BE2C (cell line): ENCODE results near the gene PGLYRP2.

ENCODE experiments used
- DNase-seq: peaks from one replicate; pipeline ENCODE4 v3.0.0-alpha.2; 2020
- H3K27me3 ChIP-seq: fragments of 250-450 bp; sonication (Bioruptor Pico); 2 replicates; pipeline ENCODE4 v1.5.1; 2020; ENCODE audit warnings: mild to moderate bottlenecking
- H3K36me3 ChIP-seq: fragments of 250-450 bp; sonication (Bioruptor Pico); 2 replicates; pipeline ENCODE4 v1.5.1; 2020; ENCODE audit warnings: mild to moderate bottlenecking
- H3K4me1 ChIP-seq: fragments of 250-450 bp; sonication (Bioruptor Pico); 2 replicates; pipeline ENCODE4 v1.5.1; 2020
- H3K4me3 ChIP-seq: 2 replicates; pipeline ENCODE4 v1.5.1; 2011; ENCODE audit warnings: low read depth, low read length
- H3K9me3 ChIP-seq: fragments of 250-450 bp; sonication (Bioruptor Pico); 2 replicates; pipeline ENCODE4 v1.5.1; 2020
- TF ChIP-seq, protein P1 (sequence below): IDR thresholded peaks from 2 replicates; pipeline ENCODE4 v1.5.1; 2012; ENCODE audit warnings: mild to moderate bottlenecking, low read depth, low read length

PGLYRP2 gene

DNA sequence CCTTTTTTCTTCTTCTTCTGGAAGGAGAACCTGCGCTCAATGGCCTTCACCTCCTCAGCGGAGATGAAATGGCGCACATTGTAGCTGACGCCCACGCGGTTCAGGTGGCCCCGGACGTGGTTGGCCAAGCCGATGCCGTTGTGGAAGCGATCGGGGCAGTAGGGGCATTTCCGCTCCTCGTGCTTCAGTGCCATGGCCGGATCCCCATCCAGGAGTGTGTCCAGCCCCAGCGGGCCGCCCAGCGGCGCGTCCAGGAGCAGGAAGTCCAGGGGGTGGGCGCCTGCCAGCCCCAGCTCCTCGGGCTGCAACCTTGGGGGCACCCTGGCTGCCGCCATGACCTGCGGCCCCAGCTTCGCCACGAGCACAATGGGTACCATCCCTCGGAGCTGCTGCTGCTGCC lies 40.7 kb downstream of the PGLYRP2 start:
- H3K4me3 ChIP-seq = no peak overlapping the region
- no peaks in the 10 kb centered on the region for H3K36me3 ChIP-seq
- H3K27me3 ChIP-seq = no peaks in the 10 kb centered on the region
- no peaks in the 10 kb centered on the region for H3K9me3 ChIP-seq
- no peak for DNase-seq
- no peaks in the 10 kb centered on the region for H3K4me1 ChIP-seq
- TF ChIP-seq, protein P1, sequence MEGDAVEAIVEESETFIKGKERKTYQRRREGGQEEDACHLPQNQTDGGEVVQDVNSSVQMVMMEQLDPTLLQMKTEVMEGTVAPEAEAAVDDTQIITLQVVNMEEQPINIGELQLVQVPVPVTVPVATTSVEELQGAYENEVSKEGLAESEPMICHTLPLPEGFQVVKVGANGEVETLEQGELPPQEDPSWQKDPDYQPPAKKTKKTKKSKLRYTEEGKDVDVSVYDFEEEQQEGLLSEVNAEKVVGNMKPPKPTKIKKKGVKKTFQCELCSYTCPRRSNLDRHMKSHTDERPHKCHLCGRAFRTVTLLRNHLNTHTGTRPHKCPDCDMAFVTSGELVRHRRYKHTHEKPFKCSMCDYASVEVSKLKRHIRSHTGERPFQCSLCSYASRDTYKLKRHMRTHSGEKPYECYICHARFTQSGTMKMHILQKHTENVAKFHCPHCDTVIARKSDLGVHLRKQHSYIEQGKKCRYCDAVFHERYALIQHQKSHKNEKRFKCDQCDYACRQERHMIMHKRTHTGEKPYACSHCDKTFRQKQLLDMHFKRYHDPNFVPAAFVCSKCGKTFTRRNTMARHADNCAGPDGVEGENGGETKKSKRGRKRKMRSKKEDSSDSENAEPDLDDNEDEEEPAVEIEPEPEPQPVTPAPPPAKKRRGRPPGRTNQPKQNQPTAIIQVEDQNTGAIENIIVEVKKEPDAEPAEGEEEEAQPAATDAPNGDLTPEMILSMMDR = no peak

DNA sequence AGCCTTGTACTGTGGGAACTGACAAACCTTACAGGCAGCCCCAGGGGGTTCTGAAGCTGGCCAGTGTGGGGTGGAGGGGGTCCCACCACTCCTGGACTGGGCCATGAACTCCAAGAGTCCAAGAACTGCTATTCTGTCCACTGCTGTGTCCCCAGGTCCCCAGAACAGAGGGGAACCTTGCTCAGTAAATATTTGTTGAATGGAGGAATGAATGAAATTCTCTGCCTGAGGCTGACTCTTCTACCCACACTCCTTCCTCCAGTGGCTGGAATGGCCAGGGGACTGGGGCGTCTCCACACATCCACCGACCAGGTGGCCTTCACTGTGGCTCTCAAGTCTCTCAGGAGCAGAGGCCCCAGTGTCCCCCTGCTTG lies 41.2 kb downstream of the PGLYRP2 start:
- Histone ChIP-seq H3K9me3 (no peaks in the 10 kb centered on the region), H3K36me3 (no peaks in the 10 kb centered on the region), H3K27me3 (no peaks in the 10 kb centered on the region), H3K4me3 (no peak overlapping the region), H3K4me1 (no peaks in the 10 kb centered on the region)
- DNase-seq = no peak
- TF ChIP-seq, protein P1 = no peak

DNA sequence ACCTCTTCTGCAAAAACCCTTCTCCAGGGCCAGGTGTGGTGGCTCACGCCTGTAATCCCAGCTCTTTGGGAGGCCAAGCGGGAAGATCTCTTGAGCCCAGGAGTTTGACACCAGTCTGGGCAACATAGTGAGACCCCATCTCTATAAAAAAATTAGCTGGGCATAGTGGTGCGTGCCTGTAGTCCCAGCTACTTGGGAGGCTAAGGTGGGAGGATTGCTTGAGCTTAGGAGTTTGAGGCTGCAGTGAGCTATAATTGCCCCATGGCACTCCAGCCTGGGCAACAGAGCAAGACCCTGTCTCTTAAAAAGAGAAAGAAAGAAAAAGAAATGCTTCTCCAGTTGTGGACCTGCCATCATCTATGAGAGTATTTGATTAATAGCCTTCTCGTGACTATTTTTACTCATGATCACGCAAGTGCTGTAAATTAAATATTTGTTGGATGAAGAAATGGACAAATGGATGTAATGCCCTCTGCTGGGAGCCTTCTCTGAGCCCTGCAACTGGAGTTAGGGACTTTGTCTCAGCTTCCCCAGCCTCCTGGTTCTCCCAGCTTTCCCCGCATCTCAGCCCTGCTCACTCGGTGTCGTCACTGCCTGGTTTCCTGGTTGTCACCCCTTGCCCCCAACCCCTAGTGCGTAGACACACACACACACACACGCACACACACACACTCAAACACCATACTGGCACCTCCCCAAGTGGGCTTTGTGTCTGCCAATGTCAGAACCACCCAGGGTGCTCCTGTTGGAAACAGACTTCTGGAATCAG lies 41.8 kb downstream of the PGLYRP2 start:
- Histone ChIP-seq H3K9me3 (no peaks in the 10 kb centered on the region), H3K36me3 (no peaks in the 10 kb centered on the region), H3K4me1 (no peaks in the 10 kb centered on the region), H3K4me3 (no peak overlapping the region), H3K27me3 (no peaks in the 10 kb centered on the region)
- no peak for DNase-seq
- TF ChIP-seq, protein P1 = 0 out of 2 replicates have a peak, but pooled peaks have one; percentile 6

DNA sequence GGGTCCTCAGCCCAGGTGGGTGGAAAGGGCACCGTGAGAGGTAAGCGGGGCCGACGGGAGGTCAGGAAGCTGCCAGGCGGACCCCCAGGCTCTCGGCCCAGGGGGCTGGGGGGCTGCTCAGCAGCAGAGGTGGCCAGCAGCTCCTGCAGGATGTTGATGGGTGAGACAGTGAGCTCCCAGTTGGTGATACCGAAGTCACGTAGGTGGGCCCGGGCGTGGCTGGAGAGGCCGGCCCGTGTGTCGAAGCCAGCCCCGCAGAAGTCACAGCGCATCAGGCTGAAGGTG lies 42.5 kb downstream of the PGLYRP2 start:
- no peak for DNase-seq
- H3K9me3 ChIP-seq = no peaks in the 10 kb centered on the region
- H3K27me3 ChIP-seq = no peaks in the 10 kb centered on the region

DNA sequence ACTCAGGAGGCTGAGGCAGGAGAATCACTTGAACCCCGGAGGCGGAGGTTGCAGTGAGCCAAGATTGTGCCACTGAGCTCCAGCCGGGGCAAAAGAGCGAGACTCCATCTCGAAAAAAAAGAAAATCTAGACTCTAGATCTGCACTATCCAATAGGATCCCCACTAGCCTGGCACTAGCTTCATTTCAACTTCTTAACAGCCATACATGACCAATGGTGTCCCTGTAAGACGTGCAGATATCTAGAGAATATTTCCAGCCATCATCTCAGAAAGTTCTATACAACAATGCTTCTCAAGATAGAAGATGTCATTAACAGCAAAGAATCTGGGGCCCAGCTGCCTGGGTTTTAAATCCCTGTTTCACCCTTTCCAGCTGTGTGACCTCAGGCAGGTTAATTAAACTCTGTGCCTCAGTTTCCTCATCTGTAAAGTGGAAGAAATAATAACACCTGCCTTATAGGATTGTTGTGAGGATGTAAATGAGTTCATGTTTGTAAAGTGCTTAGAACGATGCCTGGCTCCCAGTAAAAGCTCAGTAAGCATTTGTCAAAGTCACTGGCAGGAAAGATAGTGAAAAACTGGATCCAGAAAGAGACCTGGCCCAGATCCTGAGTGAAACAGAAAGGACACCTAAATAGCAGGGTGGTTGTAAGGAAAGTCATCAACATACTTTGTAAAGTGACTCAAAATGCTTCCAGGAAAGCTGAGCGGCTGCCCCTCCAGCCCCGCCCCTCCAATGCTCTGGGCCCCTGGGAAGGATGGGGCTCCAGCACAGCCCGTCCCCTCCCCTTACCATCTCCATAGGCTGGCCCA lies 43.1 kb downstream of the PGLYRP2 start:
- no peaks in the 10 kb centered on the region for H3K27me3 ChIP-seq
- peaks cover under 1% of the 10 kb centered on the region for H3K36me3 ChIP-seq
- no peak overlapping the region for H3K4me3 ChIP-seq
- no peak for DNase-seq
- no peaks in the 10 kb centered on the region for H3K9me3 ChIP-seq
- peaks cover 3% of the 10 kb centered on the region for H3K4me1 ChIP-seq
- TF ChIP-seq, protein P1 = no peak

More for the DNA sequence above, 42.5 kb downstream of the PGLYRP2 start:
- H3K36me3 ChIP-seq = no peaks in the 10 kb centered on the region
- no peaks in the 10 kb centered on the region for H3K4me1 ChIP-seq
- no peak overlapping the region for H3K4me3 ChIP-seq
- TF ChIP-seq, protein P1 = no peak

- H3K36me3 ChIP-seq = peaks cover 26% of the 10 kb centered on the region
- no peaks in the 10 kb centered on the region for H3K9me3 ChIP-seq
- H3K27me3 ChIP-seq = no peaks in the 10 kb centered on the region
- no peak for DNase-seq
- TF ChIP-seq, protein P1 = no peak
- H3K4me3 ChIP-seq = peak overlapping the region; percentile 62
- H3K4me1 ChIP-seq = peaks cover 4% of the 10 kb centered on the region
Measured at GRCh38 chr19:15433519-15434069, 45.7 kb downstream of the PGLYRP2 start.
